ENCODE data around the gene KCNN3.

KCNN3 gene

GRCh38 chr1:154751690-154752089, 118.4 kb downstream of the KCNN3 start:
- Histone ChIP-seq H3K4me3 (ENCODE audit: low read depth in 1 of 2, low read length in 1 of 2) (no peak overlapping the region), H3K27ac (peak overlapping the region; percentile 47), H3K4me1 (ENCODE audit: control insufficient read depth in 1 of 2, insufficient read depth in 1 of 2, low read depth in 1 of 2, low read length in 1 of 2) (peaks cover 27 to 34% of the 10 kb centered on the region in 2 experiments), H3K27me3 (peaks cover 5% of the 10 kb centered on the region), H3K9me3 (no peaks in the 10 kb centered on the region), H3K36me3 (no peaks in the 10 kb centered on the region)
- TF ChIP-seq, protein P1, sequence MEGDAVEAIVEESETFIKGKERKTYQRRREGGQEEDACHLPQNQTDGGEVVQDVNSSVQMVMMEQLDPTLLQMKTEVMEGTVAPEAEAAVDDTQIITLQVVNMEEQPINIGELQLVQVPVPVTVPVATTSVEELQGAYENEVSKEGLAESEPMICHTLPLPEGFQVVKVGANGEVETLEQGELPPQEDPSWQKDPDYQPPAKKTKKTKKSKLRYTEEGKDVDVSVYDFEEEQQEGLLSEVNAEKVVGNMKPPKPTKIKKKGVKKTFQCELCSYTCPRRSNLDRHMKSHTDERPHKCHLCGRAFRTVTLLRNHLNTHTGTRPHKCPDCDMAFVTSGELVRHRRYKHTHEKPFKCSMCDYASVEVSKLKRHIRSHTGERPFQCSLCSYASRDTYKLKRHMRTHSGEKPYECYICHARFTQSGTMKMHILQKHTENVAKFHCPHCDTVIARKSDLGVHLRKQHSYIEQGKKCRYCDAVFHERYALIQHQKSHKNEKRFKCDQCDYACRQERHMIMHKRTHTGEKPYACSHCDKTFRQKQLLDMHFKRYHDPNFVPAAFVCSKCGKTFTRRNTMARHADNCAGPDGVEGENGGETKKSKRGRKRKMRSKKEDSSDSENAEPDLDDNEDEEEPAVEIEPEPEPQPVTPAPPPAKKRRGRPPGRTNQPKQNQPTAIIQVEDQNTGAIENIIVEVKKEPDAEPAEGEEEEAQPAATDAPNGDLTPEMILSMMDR (IDR thresholded peaks at IDR 0.05), result no peak

- Histone ChIP-seq H3K36me3 (no peaks in the 10 kb centered on the region), H3K27me3 (peaks cover 7% of the 10 kb centered on the region), H3K4me3 (ENCODE audit: low read depth in 1 of 2, low read length in 1 of 2) (no peak overlapping the region), H3K4me1 (ENCODE audit: control insufficient read depth in 1 of 2, insufficient read depth in 1 of 2, low read depth in 1 of 2, low read length in 1 of 2) (peaks cover 27 to 34% of the 10 kb centered on the region in 2 experiments), H3K9me3 (no peaks in the 10 kb centered on the region), H3K27ac (no peak overlapping the region)
- TF ChIP-seq, protein P1 (IDR thresholded peaks at IDR 0.05), result no peak
Observed at GRCh38 chr1:154750681-154751665, 119.1 kb downstream of the KCNN3 start.

GRCh38 chr1:154749078-154749760, 120.9 kb downstream of the KCNN3 start:
- Histone ChIP-seq H3K36me3 (no peaks in the 10 kb centered on the region), H3K27me3 (peaks cover 7% of the 10 kb centered on the region)
- TF ChIP-seq, protein P1 (IDR thresholded peaks at IDR 0.05), result no peak

GRCh38 chr1:154748405-154748775, 121.7 kb downstream of the KCNN3 start:
- peak overlapping the region; percentile 37 to 42 for H3K4me3 ChIP-seq (ENCODE audit: low read depth in 1 of 2, low read length in 1 of 2)
- H3K9me3 ChIP-seq, result no peaks in the 10 kb centered on the region
- H3K27me3 ChIP-seq, result peaks cover 7% of the 10 kb centered on the region
- peaks cover 27 to 34% of the 10 kb centered on the region in 2 experiments for H3K4me1 ChIP-seq (ENCODE audit: control insufficient read depth in 1 of 2, insufficient read depth in 1 of 2, low read depth in 1 of 2, low read length in 1 of 2)
- TF ChIP-seq, protein P1 (IDR thresholded peaks at IDR 0.05), result no peak
- H3K27ac ChIP-seq, result peak overlapping the region; percentile 77
- no peaks in the 10 kb centered on the region for H3K36me3 ChIP-seq

More at GRCh38 chr1:154749078-154749760, 120.9 kb downstream of the KCNN3 start:
- H3K9me3 ChIP-seq, result no peaks in the 10 kb centered on the region
- H3K27ac ChIP-seq, result no peak overlapping the region
- H3K4me1 ChIP-seq (ENCODE audit: control insufficient read depth in 1 of 2, insufficient read depth in 1 of 2, low read depth in 1 of 2, low read length in 1 of 2), result peaks cover 27 to 34% of the 10 kb centered on the region in 2 experiments
- no peak overlapping the region for H3K4me3 ChIP-seq (ENCODE audit: low read depth in 1 of 2, low read length in 1 of 2)

DNA sequence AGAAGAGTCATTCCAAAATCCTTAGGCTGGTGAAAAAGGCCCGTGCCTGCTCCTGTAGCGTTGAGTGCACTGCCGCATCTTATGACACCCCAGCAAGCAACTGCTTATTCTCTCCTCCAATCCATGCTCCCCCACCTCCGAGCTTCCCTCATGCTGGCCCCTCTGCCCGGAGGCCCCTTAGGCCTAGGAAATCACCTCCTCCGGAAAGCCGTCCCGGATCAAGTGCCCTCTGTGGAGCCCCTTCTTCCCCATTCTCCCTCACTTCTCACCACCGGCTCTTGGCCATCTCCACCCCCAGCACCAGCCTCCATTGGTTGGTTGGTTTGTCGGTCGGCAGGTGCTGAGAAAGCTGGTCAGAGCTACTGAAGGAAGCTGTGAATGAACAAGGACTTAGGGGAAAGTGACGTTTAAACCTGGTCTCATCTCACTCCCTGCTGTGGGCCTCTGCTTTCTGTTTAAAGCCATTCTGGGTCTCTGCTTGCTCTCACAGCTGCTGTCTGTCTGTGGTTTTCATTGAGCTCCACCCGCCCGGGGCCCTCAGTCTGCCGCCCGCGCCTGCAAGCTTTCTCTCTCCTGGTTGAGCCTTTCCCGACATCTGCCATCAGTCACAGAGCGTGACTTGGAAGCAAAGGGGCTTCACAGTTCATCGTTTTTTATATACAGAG, 122.2 kb downstream of the KCNN3 start:
- TF ChIP-seq, protein P1 (IDR thresholded peaks at IDR 0.05), result no peak
- Histone ChIP-seq H3K4me3 (ENCODE audit: low read depth in 1 of 2, low read length in 1 of 2) (peak overlapping the region; percentile 37 to 42), H3K27me3 (peaks cover 7% of the 10 kb centered on the region), H3K27ac (peak overlapping the region; percentile 77), H3K36me3 (no peaks in the 10 kb centered on the region), H3K4me1 (ENCODE audit: control insufficient read depth in 1 of 2, insufficient read depth in 1 of 2, low read depth in 1 of 2, low read length in 1 of 2) (peaks cover 27 to 34% of the 10 kb centered on the region in 2 experiments), H3K9me3 (no peaks in the 10 kb centered on the region)
